Left forelimb (tissue), 1 donor: Measurements from ENCODE around the gene PRR12.
A peak's percentile ranks its signal among the peaks of the same experiment; 100 is the strongest.
"Not testable (repeated sequence)": the region's sequence is repeated elsewhere in the genome, so short reads cannot be mapped to it uniquely, and the experiment has no call there.

Source experiments
- DNase-seq: peaks from one replicate; pipeline ENCODE4 v3.0.0-alpha.2; 2018; ENCODE audit warnings: low spot score

PRR12 gene

GRCh38 chr19:49616532-49616931 lies 25.6 kb downstream of the PRR12 start:
- DNase-seq: no peak

- no peak for DNase-seq
Observed at GRCh38 chr19:49616945-49617344, 26.0 kb downstream of the PRR12 start.

GRCh38 chr19:49617860-49618259 lies 26.9 kb downstream of the PRR12 start:
- DNase-seq: not testable (repeated sequence)

DNA sequence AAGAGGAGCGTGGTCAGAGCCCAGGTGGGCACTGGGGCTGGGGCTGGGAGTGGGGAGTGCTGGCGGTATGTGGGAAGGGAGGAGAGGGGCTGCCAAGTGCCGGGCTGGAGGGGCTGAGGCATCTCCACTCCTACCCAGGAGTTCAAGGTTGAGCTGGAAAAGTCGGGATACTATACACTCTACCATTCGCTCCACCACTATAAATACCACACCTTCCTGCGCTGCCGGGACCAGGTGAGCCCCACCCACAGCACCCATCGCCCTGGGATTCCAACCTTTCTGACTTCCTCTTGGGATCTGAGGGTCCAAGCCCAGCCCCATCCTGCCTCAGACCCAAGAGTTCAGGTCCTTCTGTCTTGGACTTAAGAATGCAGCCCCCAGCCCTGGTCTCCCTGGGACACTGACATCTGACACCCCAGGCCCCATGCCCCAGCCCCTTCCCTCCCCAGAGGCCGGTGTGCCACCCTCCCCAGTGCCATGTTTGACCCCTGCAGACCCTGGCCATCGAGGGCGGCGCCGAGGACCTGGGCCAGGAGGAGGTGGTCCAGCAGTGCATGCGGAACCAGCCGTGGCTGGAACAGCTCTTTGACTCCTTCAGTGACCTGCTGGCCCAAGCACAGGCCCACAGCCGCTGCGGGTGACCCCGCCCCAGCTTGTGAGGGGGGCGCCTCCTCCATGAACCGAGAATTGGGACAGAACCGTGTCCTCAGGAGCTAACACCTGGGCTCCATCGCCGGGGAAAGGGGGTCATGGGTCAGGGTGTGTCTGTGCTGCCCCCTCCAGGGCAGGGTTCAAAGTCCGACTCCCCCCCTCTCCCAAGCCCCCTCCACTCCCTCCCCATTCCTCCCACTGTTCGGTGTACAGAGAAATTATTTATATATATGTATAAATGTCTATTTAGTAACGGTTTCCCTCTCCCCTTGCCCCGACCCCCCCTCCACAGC lies 34.3 kb downstream of the PRR12 start:
- no peak for DNase-seq

- no peak for DNase-seq
Observed at GRCh38 chr19:49626226-49626625, 35.2 kb downstream of the PRR12 start.

- DNase-seq: no peak
Observed at GRCh38 chr19:49629659-49630058, 38.7 kb downstream of the PRR12 start.

DNA sequence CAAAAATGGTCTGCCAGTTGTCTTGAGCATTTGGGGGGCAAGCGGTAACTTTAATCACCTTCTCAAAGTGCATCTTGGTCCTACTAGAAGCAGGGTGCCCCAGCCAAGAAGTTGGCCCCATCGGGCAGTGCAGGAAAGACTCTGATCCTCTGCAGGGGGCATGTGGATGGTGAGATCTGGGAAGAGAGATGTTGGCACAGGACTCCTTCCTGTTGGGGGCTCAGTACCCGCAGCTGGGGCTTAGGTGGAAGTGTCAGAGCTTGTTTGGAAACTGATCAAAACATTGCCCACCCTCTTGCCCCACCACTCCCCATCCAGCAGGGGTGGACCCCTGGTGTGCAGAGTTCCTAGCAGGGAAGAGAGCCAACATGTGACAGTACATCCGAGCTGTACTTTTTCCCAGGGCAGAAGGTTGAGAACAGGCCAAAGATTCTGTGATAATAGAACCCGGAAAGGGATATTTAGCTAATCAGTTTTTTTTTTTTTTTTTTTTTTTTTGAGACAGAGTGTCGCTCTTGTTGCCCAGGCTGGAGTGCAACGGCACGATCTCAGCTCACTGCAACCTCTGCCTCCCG lies 40.1 kb downstream of the PRR12 start:
- DNase-seq: no peak

DNA sequence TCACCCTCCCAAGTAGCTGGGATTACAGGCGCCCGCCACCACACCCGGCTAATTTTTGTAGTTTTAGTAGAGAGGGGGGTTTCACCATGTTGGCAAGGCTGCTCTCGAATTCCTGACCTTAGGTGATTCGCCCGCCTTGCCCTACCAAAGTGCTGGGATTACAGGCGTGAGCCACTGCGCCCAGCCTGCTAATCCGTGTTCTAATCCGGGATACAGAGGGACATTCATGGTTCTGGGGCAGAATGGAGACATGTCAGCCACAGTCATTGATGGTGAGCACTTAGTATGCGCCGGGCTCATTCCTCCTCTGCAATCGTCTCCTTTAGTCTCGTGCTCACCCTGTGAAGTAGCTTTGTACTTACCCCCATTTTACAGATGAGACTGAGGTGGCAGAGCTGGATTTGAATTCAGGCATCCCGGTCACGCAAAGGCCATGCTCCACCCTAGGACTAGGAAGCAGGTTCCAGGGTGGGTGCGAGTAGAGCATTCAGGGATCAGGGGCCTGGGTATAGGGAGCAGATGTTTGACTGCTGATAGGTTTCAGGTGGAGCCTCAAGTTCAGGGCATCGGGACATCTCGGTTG lies 40.7 kb downstream of the PRR12 start:
- no peak for DNase-seq

DNA sequence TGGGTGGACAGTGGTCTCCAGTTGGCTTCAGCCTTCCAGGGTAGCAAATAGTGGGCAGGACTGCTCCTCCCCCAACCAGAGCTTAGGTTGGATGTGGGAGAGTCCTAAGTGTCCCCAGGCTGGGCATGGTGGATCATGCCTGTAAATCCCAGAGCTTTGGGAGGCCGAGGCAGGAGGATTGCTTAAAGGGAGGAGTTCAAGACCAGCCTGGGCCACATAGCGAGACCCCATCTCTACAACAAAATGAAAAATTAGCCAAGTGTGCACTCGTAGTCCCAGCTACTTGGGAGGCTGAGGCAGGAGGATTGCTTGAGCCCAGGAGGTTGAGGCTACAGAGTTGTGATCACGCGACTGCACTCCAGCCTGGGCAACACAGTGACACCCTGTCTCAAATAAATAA lies 41.6 kb downstream of the PRR12 start:
- no peak for DNase-seq

- DNase-seq: not testable (repeated sequence)
Observed at GRCh38 chr19:49633273-49633672, 42.3 kb downstream of the PRR12 start.

GRCh38 chr19:49635530-49636232 lies 44.7 kb downstream of the PRR12 start:
- DNase-seq: no peak

DNA sequence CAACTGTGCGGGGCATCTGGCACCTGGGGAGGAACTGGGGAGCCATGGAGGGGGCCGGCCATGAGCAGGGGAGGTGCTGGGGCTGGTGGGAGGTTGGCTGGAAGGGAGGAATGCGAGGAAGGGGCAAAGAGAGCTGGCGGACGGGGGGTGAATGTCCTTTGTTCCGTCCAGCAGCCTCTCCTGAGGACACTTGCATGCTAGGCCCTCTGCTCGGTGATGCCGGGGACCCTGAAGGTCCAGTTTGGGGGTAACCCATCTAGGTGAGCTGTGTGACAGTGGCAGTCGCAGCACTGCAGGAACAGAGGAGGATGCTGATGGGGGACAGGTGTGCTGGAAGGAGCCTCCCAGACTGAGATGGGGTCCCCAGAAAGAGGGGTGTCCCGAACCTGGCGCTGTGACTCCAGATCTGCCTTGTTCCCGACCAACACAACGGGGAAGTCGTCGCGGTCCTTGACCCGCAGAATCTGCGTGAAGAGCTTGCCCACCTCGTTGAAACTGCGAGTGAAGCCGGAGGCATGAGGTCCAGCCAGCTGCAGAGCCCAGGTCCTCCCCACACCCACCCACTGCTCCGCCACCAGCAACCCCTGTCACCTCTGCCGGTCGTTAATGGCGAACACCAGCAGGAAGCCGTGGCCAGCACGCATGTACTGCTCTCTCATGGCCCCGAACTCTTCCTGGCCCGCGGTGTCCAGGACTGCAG lies 45.4 kb downstream of the PRR12 start:
- no peak for DNase-seq

DNA sequence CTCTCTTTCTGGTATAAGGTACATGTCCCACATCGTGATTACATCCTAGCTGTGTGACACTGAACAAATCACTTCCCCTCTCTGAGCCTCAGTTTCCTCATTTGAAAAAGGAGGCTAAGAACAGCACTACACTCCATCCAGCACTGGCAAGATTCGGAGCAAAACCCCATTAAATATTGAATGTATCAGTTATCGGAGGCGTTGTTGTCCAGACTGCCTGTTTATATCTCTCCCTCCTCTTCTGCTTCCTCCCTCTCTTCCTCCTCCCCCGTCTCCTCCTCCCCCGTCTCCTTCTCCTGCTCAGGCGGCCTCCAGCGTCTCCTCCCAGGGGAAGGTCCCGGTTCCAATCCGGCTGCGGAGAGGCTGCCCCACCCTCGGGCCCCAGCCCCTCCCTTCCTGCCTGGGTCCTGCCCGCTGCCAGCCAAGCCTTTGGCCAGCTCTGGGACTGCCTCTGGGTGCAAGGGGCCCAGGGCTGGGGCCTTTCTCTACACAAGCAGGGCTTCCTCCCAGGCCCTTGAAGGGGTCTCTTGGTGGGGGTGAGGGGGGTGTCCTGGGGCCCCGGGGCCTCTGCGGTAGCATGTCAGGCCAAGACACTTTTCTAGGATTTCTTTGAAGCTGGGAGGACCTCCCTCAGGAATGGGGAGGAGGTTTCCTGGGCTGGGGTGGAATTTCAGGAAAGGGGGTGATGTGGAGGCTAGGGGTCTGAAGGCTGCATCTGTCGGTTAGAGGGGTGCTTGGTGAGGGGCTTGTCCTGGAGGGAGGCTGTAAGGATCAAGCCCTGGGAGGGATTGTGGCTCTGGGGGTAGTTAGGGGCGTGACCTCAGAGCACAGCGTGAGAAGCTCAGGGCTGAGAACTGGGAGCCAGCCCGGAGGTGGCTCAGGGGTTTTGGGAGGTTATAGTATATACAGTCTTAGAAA lies 47.1 kb downstream of the PRR12 start:
- no peak for DNase-seq

GRCh38 chr19:49639401-49640112 lies 48.6 kb downstream of the PRR12 start:
- no peak for DNase-seq

- peak; percentile 98 for DNase-seq
Observed at GRCh38 chr19:49640113-49640898, 49.3 kb downstream of the PRR12 start, which contains the start of gene RRAS. Gene RRAS, minus strand, starts transcription at chr19:49640143. Its CDS starts 45 bp downstream, at chr19:49640098.

- peak; percentile 99 for DNase-seq
Observed at GRCh38 chr19:49641688-49642491, 50.9 kb downstream of the PRR12 start, which contains the start of gene SCAF1. Gene SCAF1, plus strand, starts transcription at chr19:49642209. Its CDS starts 2,818 bp downstream, at chr19:49645027.

DNA sequence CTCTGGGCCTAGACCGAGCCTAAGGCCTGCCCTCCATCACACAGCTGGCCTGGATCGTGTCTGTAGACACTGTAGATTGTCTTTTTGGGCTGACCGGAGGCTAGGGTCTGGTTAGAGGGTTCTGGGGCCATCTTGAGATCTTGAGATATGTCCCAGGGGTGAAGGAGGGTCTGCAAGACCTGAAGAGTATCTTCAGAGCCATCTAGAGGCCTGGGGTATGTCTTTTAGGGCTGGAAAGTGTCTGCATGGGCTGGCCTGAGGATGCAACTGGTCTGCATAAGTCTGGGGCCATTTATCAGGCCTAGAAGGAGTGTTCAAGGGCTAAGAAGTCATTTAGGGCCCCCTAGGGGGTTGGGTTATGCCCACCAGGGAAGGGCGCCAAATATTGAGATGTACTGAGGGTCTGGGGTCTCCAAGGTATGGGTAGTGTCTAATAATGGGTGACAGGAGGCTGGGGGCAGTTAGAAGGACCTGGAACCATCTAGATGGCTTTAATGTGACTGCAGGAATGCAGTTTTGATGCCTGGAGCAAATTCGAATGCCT lies 51.6 kb downstream of the PRR12 start:
- no peak for DNase-seq

DNA sequence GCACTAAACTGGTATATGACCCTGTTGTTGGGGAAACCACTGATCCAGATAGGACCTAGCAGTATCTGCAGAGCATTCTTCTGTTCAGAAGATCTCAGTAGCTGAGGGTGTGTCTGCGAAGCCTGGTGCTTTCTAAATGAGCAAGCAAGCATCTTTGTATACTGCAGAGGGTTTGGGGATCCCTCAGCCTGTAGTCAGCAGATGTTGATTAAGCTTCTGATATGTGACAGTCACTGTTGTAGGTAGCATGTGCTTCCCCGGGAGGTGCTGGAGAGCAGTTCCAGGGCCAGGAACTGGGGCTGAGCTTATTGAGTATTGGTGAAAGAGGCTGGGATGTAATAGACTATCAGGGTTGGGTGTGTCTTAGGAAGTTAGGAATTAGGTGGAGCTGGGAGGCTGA lies 52.5 kb downstream of the PRR12 start:
- no peak for DNase-seq
